HepG2 (cell line): ENCODE results near the gene STX2. TPM values are rescaled to one million over a fixed set of nuclear protein-coding genes. Genes with fewer than 3 reads are reported as not detected.
A peak's percentile ranks its signal among the peaks of the same experiment; 100 is the strongest.

Experiments
- ARID5B ChIP-seq: IDR thresholded peaks from 2 replicates; pipeline ENCODE4 v1.4.0; 2020; ENCODE audit warnings: mild to moderate bottlenecking, missing genetic modification reagents
- BCL6 ChIP-seq: IDR thresholded peaks from 2 replicates; pipeline ENCODE4 v1.6.1; 2016; ENCODE audit warnings: missing genetic modification reagents, missing compliant biosample characterization
- ERF ChIP-seq: IDR thresholded peaks from 2 replicates; pipeline ENCODE4 v1.6.1; 2018; ENCODE audit warnings: missing biosample characterization, missing genetic modification reagents
- GZF1 ChIP-seq: sonication (generic); formaldehyde crosslinking; IDR thresholded peaks from 2 replicates; pipeline ENCODE4 v1.5.1; 2020; ENCODE audit warnings: mild to moderate bottlenecking, missing genetic modification reagents
- HMG20A ChIP-seq: IDR thresholded peaks from 2 replicates; pipeline ENCODE4 v1.6.1; 2016; ENCODE audit warnings: borderline replicate concordance
- KAT8 ChIP-seq: IDR thresholded peaks from 2 replicates; pipeline ENCODE4 v1.6.1; 2016; ENCODE audit warnings: missing genetic modification reagents, missing compliant biosample characterization
- KDM2A ChIP-seq: sonication (generic); formaldehyde crosslinking; IDR thresholded peaks from 2 replicates; pipeline ENCODE4 v1.4.0; 2020; ENCODE audit warnings: low read depth, missing genetic modification reagents, borderline replicate concordance
- NR2F6 ChIP-seq, 2 experiments: IDR thresholded peaks; 2 replicates each; pipeline ENCODE4 v1.6.1; 2016; ENCODE audit warnings: antibody characterized with exemption in 1 of 2, mild to moderate bottlenecking in 1 of 2
- RFXAP ChIP-seq: sonication (generic); formaldehyde crosslinking; IDR thresholded peaks from 2 replicates; pipeline ENCODE4 v1.4.0; 2020; ENCODE audit warnings: missing genetic modification reagents, borderline replicate concordance
- RNF219 ChIP-seq: sonication (generic); formaldehyde crosslinking; IDR thresholded peaks from 2 replicates; pipeline ENCODE4 v1.5.0; 2020; ENCODE audit warnings: mild to moderate bottlenecking, missing genetic modification reagents
- SIN3B ChIP-seq: fragments of 150-350 bp; IDR thresholded peaks from 2 replicates; pipeline ENCODE4 v1.6.1; 2014; ENCODE audit warnings: low read length
- TFDP1 ChIP-seq: IDR thresholded peaks from 2 replicates; pipeline ENCODE4 v1.6.1; 2016; ENCODE audit warnings: missing compliant biosample characterization, missing genetic modification reagents, borderline replicate concordance
- ZEB1 ChIP-seq: IDR thresholded peaks from 2 replicates; pipeline ENCODE4 v1.6.1; 2012; ENCODE audit warnings: mild to moderate bottlenecking, low read depth, inconsistent platforms; ENCODE audit not compliant: insufficient replicate concordance
- ZKSCAN8 ChIP-seq: IDR thresholded peaks from 2 replicates; pipeline ENCODE4 v1.6.1; 2016; ENCODE audit warnings: borderline replicate concordance, missing genetic modification reagents, missing compliant biosample characterization
- ZNF784 ChIP-seq: sonication (generic); formaldehyde crosslinking; IDR thresholded peaks from 2 replicates; pipeline ENCODE4 v1.5.1; 2020; ENCODE audit warnings: missing genetic modification reagents, mild to moderate bottlenecking, borderline replicate concordance
- ZNF879 ChIP-seq: sonication (generic); formaldehyde crosslinking; IDR thresholded peaks from 2 replicates; pipeline ENCODE4 v1.8.1; 2023; ENCODE audit warnings: missing genetic modification reagents
- polyA plus RNA-seq, 8 experiments: library from polyadenylated mRNA; depleted of rRNA in 3 of 8; stranded (reverse) in 7 of 8; unstranded in 1 of 8; fragments of >200 nt; fragmentation: Illumina TruSeq in 4 of 8; extraction: Trizol in 4 of 8; gene quantifications; 2 replicates each; pipeline versions ENCODE4 v1.2.1 to v1.2.3, GENCODE V29; 2011 to 2016; ENCODE audit warnings: low read depth in 4 of 8, missing spikeins in 1 of 8, mixed read lengths in 1 of 8; ENCODE audit not compliant: insufficient read depth in 1 of 8
- total RNA-seq, 5 experiments: library from RNA; depleted of rRNA; stranded (reverse); fragments of >200 nt; fragmentation: Illumina TruSeq; extraction: Trizol; gene quantifications; 2 replicates each; pipeline ENCODE4 v1.2.3, GENCODE V29; 2016; ENCODE audit warnings: low read depth in 1 of 5

Gene STX2
- total and polyA plus RNA-seq, 2 of the 13 experiments (the other 11 are each of a cell fraction or from before 2014, with no cell fraction given), result 13.4 to 25.1 TPM

GRCh38 chr12:130863298-130863697, 24.2 kb upstream of the STX2 start (continued):
- TF ChIP-seq ARID5B, result peak; percentile 72
- no peak for TF ChIP-seq RFXAP (CRISPR knock-in tag)
- peak; percentile 95 for TF ChIP-seq ZKSCAN8 (CRISPR knock-in tag)
- no peak for TF ChIP-seq KDM2A (CRISPR knock-in tag)
- peak; percentile 30; the same call in 1 of the 2 replicates for TF ChIP-seq NR2F6 (IDR thresholded peaks at IDR 0.05)
- TF ChIP-seq NR2F6 (CRISPR knock-in tag; IDR thresholded peaks at IDR 0.05), result peak; percentile 32; the same call in 1 of the 2 replicates
- TF ChIP-seq KAT8 (CRISPR knock-in tag), result peak; percentile 15; the same call in 1 of the 2 replicates
- TF ChIP-seq ERF, result no peak; the same call in 1 of the 2 replicates
- peak; percentile 97 for TF ChIP-seq ZEB1
- no peak for TF ChIP-seq SIN3B
- TF ChIP-seq GZF1 (CRISPR knock-in tag), result no peak
- TF ChIP-seq ZNF879, result no peak
- TF ChIP-seq HMG20A, result peak; percentile 24; the same call in 1 of the 2 replicates
- peak; percentile 36 for TF ChIP-seq BCL6 (CRISPR knock-in tag)
- no peak for TF ChIP-seq RNF219
- TF ChIP-seq ZNF784 (CRISPR knock-in tag), result no peak
- peak; percentile 47; the same call in 1 of the 2 replicates for TF ChIP-seq TFDP1 (CRISPR knock-in tag)
